ENCODE measurements around the gene MRTFA.
"Not testable (repeated sequence)": the region's sequence is repeated elsewhere in the genome, so short reads cannot be mapped to it uniquely, and the experiment has no call there.

The MRTFA gene

DNA sequence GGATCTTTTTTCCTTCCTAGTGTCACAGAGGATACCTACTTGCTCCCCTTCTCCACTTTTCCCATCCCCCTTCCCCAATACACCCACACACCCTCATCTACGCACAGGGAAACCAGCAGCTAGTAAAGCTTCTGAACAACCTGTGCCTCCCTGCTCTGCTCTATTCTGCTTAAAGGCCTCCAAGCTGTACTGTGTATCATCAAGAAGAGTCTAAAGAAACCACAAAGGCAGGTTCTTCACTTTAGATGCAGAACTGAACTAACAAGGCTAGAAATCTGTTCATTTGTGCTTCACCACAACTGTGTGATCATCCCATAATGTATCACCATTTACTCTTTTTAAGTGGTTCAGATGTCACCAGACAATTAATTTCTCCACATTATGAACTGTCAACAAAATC, 133.6 kb downstream of the MRTFA start:
- no peaks in the 10 kb centered on the region for H3K27me3 ChIP-seq (ENCODE audit: low read depth)
- peaks cover 4% of the 10 kb centered on the region; the same call in 1 of the 2 replicates for H3K4me1 ChIP-seq
- in situ Hi-C loops (cut with MboI; ENCODE audit: low sequenced_read_pairs): no loop called here
- no peak for DNase-seq (ENCODE audit: low spot score in 2 of 2)
- no peak overlapping the region for H3K4me3 ChIP-seq
- no peaks in the 10 kb centered on the region; the same call in 1 of the 2 replicates for H3K36me3 ChIP-seq (replicated peaks)
- H3K9me3 ChIP-seq: no peaks in the 10 kb centered on the region; the same call in 1 of the 2 replicates

DNA sequence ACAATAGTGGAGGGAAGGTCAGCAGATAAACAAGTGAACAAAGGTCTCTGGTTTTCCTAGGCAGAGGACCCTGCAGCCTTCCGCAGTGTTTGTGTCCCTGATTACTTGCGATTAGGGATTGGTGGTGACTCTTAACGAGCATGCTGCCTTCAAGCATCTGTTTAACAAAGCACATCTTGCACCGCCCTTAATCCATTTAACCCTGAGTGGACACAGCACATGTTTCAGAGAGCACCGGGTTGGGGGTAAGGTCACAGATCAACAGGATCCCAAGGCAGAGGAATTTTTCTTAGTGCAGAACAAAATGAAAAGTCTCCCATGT, 136.1 kb downstream of the MRTFA start:
- in situ Hi-C loops (cut with MboI; ENCODE audit: low sequenced_read_pairs); H3K27me3 ChIP-seq (ENCODE audit: low read depth); H3K36me3 ChIP-seq (replicated peaks); DNase-seq (ENCODE audit: low spot score in 2 of 2); H3K4me1 ChIP-seq; H3K4me3 ChIP-seq; H3K9me3 ChIP-seq: not testable (repeated sequence)

DNA sequence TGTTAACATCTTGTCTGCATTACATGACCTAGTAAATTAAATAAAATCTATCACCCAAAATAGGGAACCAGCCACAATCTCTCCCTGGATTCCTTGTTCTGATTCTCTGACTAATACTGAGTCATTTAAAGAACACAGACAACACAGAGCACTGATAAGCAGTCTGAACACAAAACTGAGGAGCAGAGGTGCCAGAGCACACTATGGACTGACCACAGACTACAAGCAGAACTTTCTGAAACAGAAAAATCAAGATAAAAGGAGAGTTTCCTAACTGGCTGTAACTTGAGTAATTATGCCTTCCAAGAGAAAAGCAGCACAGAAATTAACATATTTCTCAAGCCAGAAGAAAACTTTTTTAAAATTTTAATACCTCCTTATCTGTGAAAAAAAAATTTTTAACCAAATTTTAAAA, 137.3 kb downstream of the MRTFA start:
- Histone ChIP-seq H3K27me3 (ENCODE audit: low read depth) (no peaks in the 10 kb centered on the region), H3K36me3 (replicated peaks) (no peaks in the 10 kb centered on the region), H3K9me3 (no peaks in the 10 kb centered on the region; the same call in 1 of the 2 replicates), H3K4me3 (no peak overlapping the region), H3K4me1 (peaks cover 4% of the 10 kb centered on the region; the same call in 1 of the 2 replicates)
- no peak for DNase-seq (ENCODE audit: low spot score in 2 of 2)
- in situ Hi-C loops (cut with MboI; ENCODE audit: low sequenced_read_pairs): no loop called here

DNA sequence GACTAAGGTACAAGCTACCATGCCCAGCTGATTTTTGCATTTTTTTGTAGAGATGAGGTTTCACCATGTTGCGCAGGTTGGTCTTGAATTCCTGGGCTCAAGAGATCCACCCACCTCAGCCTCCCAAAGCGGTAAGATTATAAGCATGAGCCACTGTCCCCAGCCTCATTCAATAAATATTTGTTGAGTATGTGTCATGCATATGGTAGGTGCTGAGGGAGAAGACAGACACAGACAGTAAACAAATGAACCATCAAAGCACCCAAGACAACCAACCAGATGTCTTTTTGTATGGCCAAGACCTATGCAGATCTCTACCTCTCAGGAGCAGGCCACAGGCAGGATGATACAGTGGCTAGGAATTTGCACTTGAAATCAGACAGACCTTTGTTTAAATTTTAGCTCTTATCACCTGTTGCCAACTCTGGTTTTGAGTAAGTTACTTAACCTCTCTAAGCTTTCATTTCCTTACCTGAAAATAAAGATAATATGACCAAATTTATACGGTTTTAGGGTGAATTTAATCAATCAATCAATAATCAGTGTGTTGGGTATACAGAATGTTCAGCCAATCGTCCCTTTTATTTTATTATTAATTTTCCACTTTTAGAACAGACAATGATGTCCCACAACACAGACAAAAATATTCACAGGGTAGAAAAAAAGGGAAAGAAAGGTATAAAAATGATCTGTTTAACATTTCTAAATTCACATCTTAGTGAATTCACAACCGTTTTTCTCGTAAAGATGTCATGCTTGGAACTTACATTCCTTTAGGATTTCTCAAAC, 137.9 kb downstream of the MRTFA start:
- DNase-seq (ENCODE audit: low spot score in 2 of 2): no peak
- Histone ChIP-seq H3K4me1 (peaks cover 6% of the 10 kb centered on the region), H3K9me3 (no peaks in the 10 kb centered on the region; the same call in 1 of the 2 replicates), H3K36me3 (replicated peaks) (no peaks in the 10 kb centered on the region), H3K4me3 (no peak overlapping the region), H3K27me3 (ENCODE audit: low read depth) (no peaks in the 10 kb centered on the region)
- in situ Hi-C loops (cut with MboI; ENCODE audit: low sequenced_read_pairs): no loop called here

DNA sequence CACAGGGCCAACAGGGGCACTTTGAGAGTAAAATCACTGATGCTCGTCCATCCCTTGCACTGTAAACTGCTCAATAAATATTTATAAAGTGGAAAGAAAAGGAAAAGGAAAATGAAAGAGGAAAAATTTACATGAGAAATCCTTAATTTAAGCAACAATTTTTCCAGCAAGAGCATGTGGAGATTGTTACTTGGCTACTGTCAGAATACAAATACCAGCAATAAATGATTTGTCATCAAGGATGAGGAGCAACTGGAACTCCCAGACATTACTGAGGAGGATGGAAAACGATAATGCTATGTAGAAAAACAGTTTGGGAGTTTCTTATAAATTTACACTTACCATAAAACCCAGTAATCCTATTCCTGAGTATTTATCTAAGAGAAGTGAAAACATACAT, 143.1 kb downstream of the MRTFA start:
- no peaks in the 10 kb centered on the region for H3K9me3 ChIP-seq
- H3K36me3 ChIP-seq (replicated peaks): no peaks in the 10 kb centered on the region
- H3K4me3 ChIP-seq: no peak overlapping the region
- no peaks in the 10 kb centered on the region for H3K27me3 ChIP-seq (ENCODE audit: low read depth)
- H3K4me1 ChIP-seq: peaks cover 13% of the 10 kb centered on the region; the same call in 1 of the 2 replicates
- in situ Hi-C loops (cut with MboI; ENCODE audit: low sequenced_read_pairs): no loop called here
- no peak for DNase-seq (ENCODE audit: low spot score in 2 of 2)

DNA sequence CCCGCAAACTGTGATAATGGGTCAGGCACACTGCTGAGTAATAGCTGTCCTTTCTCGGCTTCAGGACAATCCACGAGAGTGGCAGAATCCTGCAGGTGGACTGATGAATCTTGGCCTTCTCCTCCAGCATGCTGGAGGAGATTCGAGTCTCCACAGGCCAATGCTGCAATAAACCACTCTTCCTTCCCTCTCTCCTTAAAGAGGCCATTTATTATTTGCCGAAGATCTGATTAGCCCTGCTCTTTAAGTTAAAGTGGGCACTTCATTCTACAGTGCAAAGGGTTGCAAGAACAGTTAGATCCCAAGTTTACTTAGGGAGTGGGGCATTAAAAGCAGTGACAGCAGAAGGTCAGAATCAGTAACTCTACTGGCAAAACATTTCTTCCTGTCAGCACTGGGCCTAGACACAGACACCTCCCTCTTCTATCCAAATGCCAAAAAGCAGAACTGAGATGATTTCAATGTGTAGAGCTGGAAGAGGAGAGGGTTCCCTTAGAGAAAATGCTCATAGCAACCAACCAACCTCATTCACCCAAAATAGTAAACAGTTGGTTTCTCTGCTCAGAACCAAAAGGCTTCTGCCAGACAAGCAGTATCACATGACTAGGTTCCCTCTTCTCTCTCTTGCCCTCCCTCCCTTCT, 144.4 kb downstream of the MRTFA start:
- no peak for DNase-seq (ENCODE audit: low spot score in 2 of 2)
- H3K4me3 ChIP-seq: no peak overlapping the region
- in situ Hi-C loops (cut with MboI; ENCODE audit: low sequenced_read_pairs): no loop called here
- no peaks in the 10 kb centered on the region for H3K9me3 ChIP-seq
- no peaks in the 10 kb centered on the region for H3K27me3 ChIP-seq (ENCODE audit: low read depth)
- H3K4me1 ChIP-seq: peaks cover 13% of the 10 kb centered on the region; the same call in 1 of the 2 replicates
- H3K36me3 ChIP-seq (replicated peaks): no peaks in the 10 kb centered on the region

DNA sequence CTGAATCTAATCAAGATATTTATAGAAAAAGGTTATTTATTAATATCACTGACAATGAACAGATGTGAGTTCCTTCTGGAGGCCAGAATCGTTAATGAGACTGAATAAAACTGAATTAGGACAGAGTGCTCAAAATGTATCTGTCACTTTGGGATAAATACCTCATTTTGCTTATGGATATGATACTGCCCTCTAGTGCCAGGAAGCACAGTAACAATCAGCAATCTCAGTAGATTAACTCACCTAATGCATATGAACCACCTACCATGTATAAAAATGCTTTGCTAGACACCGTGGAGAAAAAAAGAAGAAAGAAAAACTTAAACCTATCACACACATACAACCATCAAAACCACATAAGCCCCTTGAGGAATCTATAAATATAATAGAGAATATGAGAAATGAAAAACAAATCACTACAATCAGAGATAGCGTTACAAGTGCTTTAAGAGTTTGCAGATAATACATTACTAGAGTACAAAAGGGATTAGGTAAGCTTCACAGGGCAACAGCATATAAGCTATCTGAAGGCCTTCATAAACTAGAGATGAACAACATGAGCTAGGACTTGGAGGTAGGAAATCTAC, 148.8 kb downstream of the MRTFA start:
- Histone ChIP-seq H3K4me1 (peaks cover 8% of the 10 kb centered on the region; the same call in 1 of the 2 replicates), H3K27me3 (ENCODE audit: low read depth) (no peaks in the 10 kb centered on the region), H3K36me3 (replicated peaks) (no peaks in the 10 kb centered on the region), H3K4me3 (no peak overlapping the region), H3K9me3 (no peaks in the 10 kb centered on the region)
- in situ Hi-C loops (cut with MboI; ENCODE audit: low sequenced_read_pairs): no loop called here
- peak in 1 of 2 experiments; percentile 68 for DNase-seq (ENCODE audit: low spot score in 2 of 2)

DNA sequence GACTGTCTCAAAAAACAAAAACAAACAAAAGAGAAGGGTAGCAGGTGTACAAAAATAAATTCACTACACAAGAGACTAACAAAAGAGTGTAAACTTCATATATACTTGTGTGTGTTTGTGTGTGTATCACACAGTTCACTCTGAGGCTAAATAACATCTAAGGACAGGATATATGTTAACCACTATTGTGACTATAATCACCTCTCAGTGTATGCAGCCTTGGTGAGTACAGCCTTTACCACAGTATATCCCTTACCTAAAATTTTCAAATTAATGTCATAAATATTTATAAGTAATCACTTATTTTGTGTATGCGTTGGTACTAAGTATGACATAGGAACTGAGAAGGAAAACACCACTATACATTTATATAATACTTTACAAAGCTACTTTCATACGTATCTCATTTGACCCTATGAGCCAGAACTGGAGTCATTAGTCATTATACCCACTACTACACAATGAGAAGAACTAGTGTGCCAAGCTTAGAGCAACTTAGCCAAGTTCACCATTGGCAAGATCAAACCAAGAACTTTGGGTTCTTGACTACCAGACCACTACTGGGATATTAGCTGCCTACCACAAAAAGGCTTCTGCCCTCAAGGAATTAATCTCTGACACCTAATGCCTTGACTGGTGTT, 149.4 kb downstream of the MRTFA start:
- no peak for DNase-seq (ENCODE audit: low spot score in 2 of 2)
- Histone ChIP-seq H3K4me1 (peaks cover 6% of the 10 kb centered on the region; the same call in 1 of the 2 replicates), H3K4me3 (no peak overlapping the region), H3K27me3 (ENCODE audit: low read depth) (no peaks in the 10 kb centered on the region), H3K36me3 (replicated peaks) (no peaks in the 10 kb centered on the region), H3K9me3 (no peaks in the 10 kb centered on the region)
- in situ Hi-C loops (cut with MboI; ENCODE audit: low sequenced_read_pairs): no loop called here

DNA sequence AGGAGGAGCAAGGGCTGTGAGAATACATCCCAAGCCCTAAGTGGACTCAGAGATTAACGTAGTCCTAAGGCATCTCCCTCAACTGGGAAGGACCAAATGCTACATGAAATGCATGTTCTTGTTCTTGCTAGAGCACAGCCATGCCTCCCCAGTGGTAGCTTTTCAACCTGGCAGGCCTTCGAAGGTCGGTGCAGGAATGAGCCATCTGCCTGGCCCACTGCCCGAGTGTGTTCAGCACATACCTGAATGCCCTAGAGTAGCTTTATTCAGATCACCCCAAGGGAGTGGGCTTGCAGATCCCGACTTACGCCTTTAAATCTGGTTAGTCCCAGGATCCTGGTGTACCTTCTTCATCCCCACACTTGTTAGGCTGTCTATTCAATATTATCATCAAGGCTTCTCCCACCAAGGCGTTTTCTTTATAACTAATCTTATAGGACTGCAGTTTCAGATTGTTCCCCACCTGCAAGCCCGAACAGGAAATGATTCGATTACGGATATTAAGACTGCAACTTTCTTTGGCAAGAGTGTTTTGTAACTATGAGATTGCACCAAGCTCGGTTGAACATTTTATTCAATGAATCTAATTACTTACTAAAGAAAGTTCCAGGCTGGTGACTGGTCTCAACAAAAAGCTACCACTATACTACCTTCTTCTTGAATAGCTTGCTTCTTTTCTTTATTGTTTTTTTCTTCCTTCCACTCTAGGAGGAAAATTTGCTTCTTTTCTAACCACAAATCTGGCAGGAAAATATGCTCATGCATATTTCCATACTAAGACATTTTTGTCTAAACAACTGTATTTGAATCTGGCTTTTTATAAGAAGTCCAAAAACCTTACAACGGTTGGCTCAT, 150.5 kb downstream of the MRTFA start:
- Histone ChIP-seq H3K4me3 (no peak overlapping the region), H3K36me3 (replicated peaks) (no peaks in the 10 kb centered on the region), H3K4me1 (no peaks in the 10 kb centered on the region), H3K27me3 (ENCODE audit: low read depth) (no peaks in the 10 kb centered on the region), H3K9me3 (no peaks in the 10 kb centered on the region)
- DNase-seq (ENCODE audit: low spot score in 2 of 2): no peak
- in situ Hi-C loops (cut with MboI; ENCODE audit: low sequenced_read_pairs): no loop called here

DNA sequence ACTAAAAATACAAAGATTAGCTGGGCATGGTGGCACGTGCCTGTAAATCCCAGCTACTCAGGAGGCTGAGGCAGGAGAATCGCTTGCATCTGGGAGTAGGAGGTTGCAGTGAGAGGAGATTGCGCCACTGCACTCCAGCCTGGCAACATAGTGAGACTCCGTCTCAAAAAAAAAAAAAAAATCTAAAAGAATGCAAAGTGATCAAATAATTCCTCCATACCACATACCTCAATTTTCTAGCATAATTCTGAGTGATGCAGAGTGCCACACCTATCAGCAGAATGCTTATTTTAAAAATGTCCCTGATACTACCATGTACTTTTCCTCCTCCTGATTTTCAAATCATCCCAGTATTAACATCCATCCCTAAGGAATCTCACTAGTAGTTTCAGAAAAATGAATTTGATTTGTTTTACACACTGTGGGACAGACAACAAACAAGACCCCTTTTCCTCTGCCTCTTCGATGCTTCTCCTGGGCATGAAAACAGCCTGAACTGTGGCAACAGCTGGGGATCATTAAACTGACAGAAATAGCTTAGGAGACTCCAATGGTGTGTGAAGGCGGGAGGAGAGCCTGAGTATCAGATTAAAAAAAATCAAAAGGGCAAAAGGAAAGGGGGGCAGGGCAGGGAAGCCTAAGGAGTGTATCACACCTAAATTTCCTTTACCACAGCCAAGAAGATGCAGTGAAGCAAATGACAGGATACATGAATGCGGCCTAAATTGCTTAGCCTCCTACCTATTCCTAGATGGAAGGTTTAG, 151.4 kb downstream of the MRTFA start:
- Histone ChIP-seq H3K4me3 (no peak overlapping the region), H3K9me3 (no peaks in the 10 kb centered on the region), H3K4me1 (no peaks in the 10 kb centered on the region), H3K36me3 (replicated peaks) (no peaks in the 10 kb centered on the region), H3K27me3 (ENCODE audit: low read depth) (no peaks in the 10 kb centered on the region)
- in situ Hi-C loops (cut with MboI; ENCODE audit: low sequenced_read_pairs): no loop called here
- DNase-seq (ENCODE audit: low spot score in 2 of 2): no peak

DNA sequence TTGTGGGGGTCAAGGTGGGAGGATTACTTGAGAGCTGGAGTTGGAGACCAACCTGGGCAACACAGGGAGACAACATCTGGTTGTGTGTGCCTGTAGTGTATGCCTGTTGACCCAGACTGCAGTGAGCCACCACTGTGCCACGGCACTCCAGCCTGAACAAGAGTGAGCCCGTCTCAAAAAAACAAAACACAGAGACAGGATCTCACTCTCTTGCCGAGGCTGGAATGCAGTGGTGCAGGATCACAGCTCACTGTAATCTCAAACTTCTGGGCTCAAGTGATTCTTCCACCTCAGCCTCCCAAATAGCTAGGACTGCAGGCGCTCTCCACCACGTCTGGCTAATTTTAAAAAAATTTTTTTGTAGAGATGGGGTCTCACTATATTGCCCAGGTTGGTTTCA, 153.6 kb downstream of the MRTFA start:
- Histone ChIP-seq H3K4me1 (peaks cover 15% of the 10 kb centered on the region), H3K36me3 (replicated peaks) (no peaks in the 10 kb centered on the region), H3K27me3 (ENCODE audit: low read depth) (no peaks in the 10 kb centered on the region), H3K9me3 (no peaks in the 10 kb centered on the region), H3K4me3 (no peak overlapping the region)
- DNase-seq (ENCODE audit: low spot score in 2 of 2): no peak
- in situ Hi-C loops (cut with MboI; ENCODE audit: low sequenced_read_pairs): no loop called here

DNA sequence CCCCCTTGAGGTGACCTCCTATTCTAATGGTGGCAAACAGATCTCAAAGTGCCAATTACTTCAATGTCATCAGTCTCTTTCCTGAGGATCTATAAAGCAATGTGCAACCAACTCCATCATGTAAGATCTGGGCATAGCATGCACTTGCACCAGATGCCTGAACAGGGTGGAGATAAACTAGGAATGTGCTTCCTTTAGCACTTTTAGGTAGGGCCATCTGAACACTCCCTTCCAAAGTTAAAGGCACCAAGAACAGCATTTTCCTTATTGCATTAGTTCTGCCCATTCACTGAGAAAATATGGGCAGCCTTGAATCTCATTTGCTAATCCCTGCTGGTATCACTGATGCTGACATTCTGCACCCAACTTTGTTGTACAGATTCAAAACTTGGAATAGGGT, 154.1 kb downstream of the MRTFA start:
- H3K27me3 ChIP-seq (ENCODE audit: low read depth): no peaks in the 10 kb centered on the region
- no peak for DNase-seq (ENCODE audit: low spot score in 2 of 2)
- H3K4me1 ChIP-seq: peaks cover 20% of the 10 kb centered on the region
- no peaks in the 10 kb centered on the region for H3K9me3 ChIP-seq
- no peaks in the 10 kb centered on the region for H3K36me3 ChIP-seq (replicated peaks)
- no peak overlapping the region for H3K4me3 ChIP-seq
- in situ Hi-C loops (cut with MboI; ENCODE audit: low sequenced_read_pairs): no loop called here

DNA sequence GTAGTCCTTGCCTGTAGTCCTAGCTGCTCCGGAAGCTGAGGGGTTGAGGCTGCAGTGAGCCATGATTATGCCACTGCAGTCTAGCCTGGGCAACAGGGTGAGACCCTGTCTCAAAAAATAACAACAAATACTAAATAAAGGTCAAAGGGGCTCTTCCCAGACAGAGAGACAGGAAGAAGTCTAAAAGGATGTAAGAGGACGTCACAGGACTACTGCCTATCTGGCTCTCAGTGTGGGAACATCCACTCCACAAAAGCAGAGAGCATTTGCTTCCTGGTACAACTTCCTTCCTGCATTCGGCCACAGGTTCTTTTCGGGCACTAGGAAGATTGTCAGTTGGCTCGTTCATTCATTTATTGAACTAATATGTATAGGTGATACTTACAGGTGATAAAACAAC, 155.5 kb downstream of the MRTFA start:
- Histone ChIP-seq H3K4me1 (peaks cover 20% of the 10 kb centered on the region), H3K4me3 (no peak overlapping the region)
- in situ Hi-C loops (cut with MboI; ENCODE audit: low sequenced_read_pairs): no loop called here

More for the DNA sequence above, 155.5 kb downstream of the MRTFA start:
- Histone ChIP-seq H3K27me3 (ENCODE audit: low read depth) (no peaks in the 10 kb centered on the region), H3K9me3 (no peaks in the 10 kb centered on the region), H3K36me3 (replicated peaks) (no peaks in the 10 kb centered on the region)
- DNase-seq (ENCODE audit: low spot score in 2 of 2): no peak

Measured in HAP-1 (cell line).